NCI-H748 (cell line): ENCODE data around the gene AHCTF1.
"Not testable (repeated sequence)": the region's sequence is repeated elsewhere in the genome, so short reads cannot be mapped to it uniquely, and the experiment has no call there.

Experiments used
- DNase-seq: peaks from one replicate; lab custom pipeline; 2025; ENCODE audit not compliant: unreplicated experiment; lab: John Stamatoyannopoulos, UW

AHCTF1 gene

DNA sequence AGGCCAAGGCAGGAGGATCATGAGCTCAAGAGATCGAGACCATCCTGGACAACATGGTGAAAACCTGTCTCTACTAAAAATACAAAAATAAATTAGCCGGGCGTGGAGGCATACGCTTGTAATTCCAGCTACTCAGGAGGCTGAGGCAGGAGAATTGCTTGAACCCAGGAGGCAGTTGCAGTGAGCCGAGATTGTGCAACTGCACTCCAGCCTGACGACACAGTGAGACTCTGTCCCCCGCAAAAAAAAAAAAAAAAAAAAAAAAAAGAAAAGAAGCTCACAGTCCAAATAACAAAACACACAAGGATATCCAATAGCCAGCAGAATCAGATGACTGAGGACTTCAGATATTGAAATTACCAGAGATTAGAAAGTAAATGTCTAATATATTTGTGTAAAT lies 11.8 kb downstream of the AHCTF1 start:
- DNase-seq: no peak

DNA sequence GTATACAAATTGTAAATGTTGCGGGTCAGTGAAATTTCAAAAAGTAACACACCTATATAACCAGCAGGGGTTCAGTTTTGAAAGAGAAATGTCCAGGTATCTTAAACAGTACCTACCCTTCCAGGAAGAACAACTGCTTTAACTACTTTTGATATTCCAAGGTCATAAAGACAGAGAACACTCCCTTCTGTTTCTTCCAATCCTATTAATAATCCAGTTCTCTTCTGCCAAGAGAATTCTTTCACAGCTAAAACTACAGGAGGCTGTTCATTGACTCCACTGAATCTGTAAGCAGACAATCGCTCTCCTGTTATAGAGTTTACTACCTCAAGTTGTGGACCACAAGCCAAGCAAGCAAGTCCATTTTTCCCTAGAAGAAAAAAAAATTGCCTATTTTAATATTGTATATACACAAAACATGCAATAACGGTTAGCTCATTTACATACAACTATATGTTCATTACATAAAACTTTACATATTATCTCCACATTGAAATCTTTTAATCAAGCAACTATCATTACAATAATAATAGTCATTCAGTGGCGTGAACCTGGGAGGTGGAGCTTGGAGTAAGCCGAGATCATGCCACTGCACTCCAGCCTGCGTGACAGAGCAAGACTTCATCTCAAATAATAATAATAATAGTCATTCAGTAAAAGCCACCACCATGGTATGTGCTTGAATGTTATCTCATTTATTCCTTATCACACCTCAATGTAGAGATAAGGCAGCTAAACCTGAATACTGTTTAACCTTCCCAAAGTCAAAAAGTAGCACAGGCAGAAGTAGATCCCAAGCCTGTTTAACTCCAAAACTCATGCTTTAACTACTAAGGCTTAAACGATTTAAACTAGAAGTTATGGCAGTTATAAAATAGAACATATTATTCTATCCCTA lies 15.5 kb downstream of the AHCTF1 start:
- not testable (repeated sequence) for DNase-seq

DNA sequence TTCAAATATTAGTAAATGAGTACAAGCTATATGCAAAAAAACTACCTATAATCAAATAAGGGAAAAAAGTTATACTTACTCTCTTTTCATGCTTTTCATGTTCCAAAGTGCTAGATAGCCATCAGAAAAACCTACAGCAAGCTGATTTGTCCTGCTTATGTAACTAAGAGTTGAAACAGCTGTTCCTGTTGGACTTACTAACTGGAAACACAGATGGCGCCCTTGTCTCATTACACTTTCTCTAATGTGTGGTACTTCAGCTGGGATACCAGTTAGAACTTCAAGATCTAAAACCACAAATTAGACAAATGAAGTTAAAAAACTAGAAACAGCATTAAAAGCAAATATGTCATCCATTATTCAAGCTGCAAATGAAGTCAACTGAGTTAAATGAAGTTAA lies 24.3 kb downstream of the AHCTF1 start:
- DNase-seq: peak; percentile 31

DNA sequence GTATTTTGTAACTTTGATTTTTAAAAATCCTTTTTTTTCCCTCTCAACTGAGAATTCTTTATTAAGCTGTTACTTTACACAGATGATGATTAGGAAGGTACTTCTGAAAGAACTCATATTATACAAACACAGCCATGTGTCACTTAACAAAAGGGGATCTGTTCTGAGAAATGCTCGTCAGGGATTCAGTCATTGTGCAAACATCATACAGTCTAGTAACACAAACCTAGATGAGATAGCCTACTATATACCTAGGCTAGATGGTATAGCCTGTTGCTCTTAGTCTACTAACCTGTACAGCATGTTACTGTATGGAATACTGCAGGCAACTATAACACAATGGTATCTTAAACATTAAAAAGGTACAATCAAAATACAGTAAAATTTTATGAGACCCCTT lies 24.9 kb downstream of the AHCTF1 start:
- no peak for DNase-seq

DNA sequence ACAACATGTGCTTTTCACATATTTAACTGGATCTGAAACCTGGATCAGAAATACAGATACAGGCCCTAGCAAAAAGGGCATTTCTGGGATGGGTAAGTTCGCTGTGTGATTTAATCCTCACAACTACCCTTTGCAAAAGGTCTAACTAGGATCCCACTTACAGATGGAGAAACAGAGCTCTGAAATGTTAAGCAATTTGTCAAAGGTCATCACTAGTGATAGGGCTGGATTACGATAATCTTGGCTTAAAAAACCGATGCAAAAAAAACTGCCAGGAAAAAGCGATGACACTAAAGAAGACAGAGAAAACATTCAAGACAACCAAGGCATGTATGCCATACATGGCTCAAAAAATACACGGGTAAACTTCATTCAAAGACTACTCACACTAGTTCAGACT lies 29.9 kb downstream of the AHCTF1 start:
- no peak for DNase-seq

DNA sequence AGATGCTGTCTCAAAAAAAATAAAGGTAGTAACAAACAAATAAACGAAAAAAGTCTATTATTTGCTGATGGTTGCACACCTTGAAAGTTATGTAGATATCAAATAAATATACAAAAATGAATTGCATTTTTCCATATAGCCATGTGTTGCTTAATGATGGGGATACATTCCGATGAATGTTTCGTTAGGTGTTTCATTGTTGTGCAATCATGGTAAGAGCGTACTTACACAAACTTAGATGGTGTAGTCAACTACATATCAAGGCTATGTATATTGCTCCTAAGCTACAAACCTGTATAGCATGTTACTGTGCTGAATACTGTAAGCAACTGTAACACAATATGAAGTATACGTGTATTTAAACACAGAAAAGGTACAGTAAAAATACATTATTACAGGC lies 34.4 kb downstream of the AHCTF1 start:
- no peak for DNase-seq

DNA sequence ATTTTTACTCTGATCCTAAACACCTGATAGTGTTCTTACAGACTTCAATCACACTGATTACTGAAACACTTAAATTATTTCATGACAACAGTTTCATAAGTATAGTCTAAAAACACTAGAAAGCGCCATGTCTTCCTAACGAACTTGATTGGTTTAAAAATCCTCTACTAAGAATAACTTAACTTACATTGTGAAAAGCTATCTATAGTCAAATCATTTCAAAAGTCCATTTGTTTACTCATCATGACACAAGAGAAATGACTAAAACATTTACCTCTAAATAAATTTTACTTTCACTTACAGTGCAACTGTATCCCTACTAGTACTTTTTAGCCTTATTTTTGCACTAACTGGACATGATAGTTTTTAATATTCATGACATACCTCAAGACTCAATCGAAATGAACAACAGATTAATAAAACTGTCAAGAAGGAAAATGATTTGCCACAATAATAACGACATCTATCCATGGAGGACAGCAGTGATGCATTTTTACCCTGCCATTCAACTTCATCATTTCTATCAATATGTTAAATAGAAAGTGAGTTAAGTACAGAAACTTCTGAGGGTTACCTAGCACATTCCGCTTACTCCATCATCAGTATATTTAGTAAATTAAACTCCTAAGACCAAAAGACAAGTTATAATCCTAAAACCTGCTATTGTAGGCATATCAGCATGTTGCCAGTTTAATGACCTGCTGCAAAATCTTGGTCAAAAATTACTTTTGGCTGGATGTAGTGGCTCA lies 38.4 kb downstream of the AHCTF1 start:
- DNase-seq: no peak

DNA sequence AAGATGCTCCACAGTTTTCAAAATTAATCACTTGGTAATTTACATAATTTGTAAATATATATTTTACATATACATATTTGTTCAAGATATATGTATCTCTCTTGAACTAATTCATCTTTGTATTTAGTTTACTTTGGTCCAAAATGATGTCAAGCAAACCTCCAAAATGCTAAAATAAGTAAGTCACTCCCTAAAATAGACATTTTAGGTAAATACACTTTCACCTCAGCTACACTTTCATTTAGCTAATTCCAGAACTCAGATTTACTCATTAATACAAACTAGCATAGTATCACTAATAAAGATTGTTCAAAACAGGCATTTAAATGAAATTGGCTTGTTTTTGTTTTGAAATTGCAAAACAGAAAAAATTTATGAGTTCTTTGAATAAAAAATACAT lies 40.6 kb downstream of the AHCTF1 start:
- no peak for DNase-seq

DNA sequence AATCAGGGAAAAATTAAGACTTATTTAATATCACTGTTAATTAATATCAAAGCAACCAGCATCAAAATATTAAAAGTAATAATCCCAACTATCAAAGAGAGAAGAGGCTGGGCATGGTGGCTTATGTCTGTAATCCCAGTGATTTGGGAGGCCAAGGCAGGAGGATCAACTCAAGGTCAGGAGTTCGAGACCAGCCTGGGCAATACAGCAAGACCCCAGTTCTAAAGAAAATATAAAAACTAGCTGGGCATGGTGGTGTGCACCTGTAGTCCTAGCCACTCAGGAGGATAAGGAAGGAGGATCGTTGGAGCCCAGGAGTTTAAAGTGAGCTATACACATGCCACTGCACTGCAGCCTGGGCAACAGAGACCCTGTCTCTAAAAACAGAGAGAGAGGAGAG lies 43.2 kb downstream of the AHCTF1 start:
- no peak for DNase-seq

DNA sequence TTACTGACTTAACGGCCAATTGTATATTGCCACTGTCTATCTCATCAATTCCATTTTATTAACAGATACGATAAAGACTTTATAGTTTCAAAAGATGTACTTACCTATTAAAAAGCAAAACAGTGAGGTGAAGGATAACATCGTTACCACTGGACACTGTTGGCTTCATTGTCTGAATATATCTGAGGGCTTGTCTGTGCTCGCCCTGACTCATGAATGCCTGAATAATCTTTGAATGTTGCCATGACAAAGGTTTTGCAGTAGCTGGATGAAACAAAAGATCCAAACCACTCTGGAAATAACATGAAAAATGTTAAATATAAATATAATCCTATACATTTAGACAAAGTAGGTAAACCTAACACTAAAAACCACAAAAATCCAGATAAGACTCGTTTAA lies 46.4 kb downstream of the AHCTF1 start:
- DNase-seq: not testable (repeated sequence)

DNA sequence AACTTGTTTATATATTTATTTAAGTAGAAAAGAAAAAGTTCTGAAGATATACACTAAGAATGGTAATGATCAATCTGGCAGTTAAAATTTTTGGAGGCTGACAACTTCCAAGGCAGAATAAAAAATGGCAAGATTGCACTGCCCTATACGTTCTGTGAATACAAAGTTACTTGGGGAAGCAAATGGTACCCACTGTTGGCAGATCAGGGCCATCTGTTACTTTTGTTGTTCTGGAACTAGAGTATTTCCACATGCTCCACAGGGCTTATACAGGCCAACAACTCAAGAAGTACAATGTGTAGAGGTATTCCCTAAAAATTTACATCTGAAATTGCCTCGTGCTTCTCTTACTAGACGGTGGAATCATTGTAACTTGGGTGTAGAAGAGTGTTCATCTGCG lies 53.2 kb downstream of the AHCTF1 start:
- no peak for DNase-seq

DNA sequence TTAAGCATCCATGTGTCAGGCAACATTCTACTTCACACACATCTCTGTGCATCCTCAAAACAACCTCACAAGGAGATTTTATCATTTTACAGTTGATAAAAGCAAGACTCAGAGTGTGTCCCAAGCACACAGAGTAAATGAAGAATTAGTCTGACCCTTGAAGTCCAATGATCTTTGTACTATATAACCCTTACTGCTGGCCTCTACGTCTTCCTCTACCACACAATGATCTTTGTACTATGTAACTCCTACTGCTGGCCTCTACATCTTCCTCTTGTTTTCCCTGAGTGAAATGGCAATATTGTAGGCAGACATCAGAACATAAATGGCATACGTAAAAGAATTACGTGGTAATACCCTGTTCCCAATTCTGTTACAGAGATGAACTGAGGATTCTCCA lies 55.3 kb downstream of the AHCTF1 start:
- DNase-seq: no peak

DNA sequence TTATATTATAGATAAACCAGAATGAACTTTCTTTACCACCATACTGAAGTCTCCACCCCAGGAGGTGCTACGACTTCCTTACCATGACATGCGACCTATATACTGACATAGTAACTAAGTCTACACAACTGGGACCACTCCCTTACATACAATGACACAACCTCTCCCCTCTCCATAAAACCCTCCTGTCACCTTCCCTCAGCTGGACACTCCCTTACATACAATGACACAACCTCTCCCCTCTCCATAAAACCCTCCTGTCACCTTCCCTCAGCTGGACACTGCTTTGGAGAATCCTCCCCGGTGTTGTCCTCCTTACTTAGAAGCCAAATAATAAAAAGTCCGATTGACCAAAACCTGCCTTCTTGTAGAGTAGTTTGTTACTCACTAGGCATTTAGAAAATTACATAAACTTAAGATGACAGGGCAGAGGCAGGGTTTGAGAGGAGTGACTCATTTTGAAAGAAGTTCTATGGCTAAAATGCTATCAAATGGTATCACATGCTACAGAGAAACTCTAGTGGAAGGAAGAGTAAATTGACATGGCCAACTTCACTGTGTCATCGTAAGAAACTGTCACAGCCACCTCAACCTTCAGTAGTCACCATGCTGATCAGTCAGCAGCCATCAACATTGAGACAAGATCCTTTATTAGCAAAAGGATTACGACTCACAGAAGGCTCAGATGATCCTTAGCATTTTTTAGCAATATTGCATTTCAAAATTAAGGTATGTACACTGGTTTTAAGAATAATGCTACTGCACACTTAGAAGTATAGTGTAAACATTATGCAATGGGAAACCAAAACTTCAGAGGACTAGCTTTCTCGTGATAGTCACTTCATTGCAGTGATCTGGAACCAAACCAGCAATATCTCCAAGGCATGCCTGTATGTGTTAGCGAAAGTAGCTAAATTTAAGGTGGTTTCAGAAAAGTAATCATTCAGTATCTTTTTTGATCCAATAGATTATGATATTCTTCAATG lies 56.4 kb downstream of the AHCTF1 start:
- DNase-seq: no peak

DNA sequence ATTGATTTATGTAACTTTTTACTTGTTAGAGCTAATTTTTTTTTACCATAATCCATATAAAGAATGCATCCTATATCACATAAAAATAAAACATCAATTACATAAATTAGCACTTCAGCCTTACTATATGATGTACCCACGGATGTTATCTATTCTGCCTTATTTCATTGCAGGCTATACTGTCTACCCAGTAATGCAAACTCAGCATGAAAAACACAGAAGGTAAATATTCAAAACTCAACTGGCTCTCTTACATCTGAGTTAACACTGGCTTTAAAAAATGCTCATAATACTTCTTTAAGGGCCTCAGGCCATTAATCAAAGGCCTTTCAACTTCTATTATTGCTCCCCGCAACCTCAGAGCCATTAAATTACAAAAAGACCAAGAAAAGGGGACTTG lies 65.8 kb downstream of the AHCTF1 start:
- no peak for DNase-seq

DNA sequence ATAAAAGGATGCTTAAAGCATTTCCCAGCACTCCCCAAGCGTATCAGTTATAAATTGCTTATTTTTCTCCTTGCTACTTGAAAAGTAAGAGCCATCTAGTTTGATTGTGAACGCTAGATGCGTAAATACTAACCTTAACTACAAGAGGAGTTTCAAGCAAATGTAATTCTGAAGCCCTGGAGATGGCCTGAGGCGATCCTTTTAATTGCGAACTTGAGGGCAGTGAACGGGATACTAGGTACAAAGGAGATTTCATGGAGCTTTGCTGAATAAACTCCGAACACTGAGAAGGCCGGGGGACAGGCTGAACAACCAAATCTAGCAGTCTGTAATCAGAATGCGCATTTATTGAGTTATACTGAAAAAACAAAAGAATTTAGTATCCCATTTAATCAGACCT lies 68.0 kb downstream of the AHCTF1 start:
- not testable (repeated sequence) for DNase-seq

DNA sequence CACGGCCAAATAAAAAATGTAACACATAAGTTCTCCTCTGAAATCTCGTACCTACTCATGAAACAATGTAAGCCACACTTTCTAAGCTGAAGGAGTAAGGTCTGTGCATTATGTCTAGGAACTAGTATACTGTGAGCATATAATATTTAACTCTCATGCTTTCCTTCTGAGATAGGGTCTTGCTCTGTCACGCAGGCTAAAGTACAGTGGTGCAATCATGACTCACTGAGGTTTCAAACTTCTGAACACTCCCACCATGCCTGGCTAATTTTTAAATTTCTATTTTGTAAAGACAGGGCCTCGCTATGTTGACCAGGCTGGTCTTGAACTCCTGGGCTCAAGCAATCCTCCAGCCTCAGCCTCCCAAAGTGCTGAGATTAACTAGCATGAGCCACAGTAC lies 71.3 kb downstream of the AHCTF1 start:
- DNase-seq: no peak

DNA sequence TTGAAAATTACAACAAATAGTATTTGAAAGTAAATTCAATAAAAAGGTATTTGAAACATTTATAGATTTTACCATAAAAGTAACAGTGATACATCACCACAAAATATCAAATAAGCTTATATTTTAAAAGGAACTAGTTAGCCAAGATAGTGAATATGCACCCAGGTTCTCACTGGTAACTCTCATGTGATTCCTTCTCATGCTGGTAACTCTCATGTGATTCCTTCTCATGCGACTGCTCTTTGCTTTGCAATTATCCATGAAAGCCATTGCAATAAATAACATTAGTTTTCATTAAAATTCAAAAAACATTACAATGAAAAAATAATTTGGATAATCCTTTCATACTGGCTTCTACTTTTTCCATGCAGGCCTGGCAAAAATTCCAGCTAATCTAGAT lies 75.4 kb downstream of the AHCTF1 start:
- DNase-seq: no peak

DNA sequence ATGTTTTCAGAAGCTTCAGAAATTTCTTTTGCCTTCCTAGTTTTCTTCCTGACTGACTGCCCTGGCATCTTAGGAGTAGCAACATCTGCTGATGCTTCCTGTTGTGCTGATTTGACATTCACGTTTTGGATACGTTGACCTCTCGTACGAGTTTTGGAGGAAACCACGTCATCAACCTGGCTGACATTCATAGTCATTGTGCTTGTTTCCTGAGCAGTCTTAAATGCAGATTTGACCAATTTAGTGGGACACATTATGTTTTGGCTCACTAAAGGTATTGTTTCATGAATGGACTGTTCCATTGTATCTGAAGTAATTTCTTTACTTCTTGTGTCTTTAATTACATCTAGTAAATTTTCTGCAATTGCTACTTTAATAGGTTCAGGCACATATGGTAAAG lies 81.1 kb downstream of the AHCTF1 start:
- not testable (repeated sequence) for DNase-seq

DNA sequence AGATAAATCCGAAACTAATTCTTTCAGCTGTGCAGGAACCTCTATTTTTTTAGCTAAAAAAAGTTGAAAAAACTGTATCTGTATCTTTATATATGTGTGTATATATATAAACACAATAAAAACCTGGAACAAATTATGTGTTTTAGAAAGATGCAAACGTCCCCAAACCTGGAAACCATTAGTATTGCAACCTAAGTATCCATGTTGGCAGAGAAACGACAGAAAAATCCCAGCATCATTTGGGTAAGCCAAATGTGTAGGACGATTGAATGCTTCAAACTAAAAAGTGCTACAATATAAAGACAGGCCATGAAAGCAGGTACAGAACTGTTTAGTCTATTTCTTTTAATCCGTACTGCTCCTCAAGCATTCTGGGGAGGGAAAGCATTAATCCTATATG lies 87.9 kb downstream of the AHCTF1 start:
- no peak for DNase-seq

DNA sequence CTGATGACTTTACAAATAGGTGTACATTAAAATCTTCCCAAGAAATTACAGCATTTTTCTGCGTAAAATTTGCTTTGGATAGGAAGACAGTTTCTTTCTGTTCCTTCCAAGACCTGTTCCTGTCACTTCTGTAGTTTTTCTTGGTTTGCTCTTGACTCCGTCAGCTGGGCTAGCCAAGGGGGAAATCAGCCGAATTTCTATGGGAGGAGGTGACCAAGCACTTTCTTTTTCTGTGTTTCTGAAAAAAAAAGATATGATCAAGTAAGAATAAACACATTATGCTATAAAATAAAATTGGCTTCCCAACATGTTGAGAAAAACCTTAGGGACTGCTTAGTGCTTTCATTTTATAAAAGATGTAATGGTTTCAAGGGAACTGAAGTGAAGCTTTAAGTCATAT lies 91.0 kb downstream of the AHCTF1 start:
- DNase-seq: not testable (repeated sequence)

DNA sequence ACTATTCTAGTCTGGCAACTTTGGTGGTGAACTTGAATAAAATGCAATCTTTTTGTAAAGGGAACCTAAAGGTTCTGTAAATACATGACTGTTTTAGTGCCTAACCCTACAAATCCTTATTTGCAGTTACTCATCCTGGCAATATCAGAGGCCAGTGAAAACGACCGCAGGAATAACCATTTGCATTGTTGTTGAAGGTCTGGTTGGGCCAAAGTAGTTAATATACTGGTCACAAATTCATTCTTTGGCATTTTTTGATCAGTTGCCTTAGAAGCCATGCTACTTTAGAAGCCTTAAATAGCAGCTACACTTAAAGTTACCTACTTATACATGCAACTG lies 93.7 kb downstream of the AHCTF1 start:
- no peak for DNase-seq
